NCI-H2227 (cell line): ENCODE measurements around the gene KCNK3.
"Not testable (repeated sequence)": the region's sequence is repeated elsewhere in the genome, so short reads cannot be mapped to it uniquely, and the experiment has no call there.

Experiments used
- DNase-seq: peaks from one replicate; lab custom pipeline; 2025; ENCODE audit not compliant: unreplicated experiment; lab: John Stamatoyannopoulos, UW

KCNK3 gene

DNA sequence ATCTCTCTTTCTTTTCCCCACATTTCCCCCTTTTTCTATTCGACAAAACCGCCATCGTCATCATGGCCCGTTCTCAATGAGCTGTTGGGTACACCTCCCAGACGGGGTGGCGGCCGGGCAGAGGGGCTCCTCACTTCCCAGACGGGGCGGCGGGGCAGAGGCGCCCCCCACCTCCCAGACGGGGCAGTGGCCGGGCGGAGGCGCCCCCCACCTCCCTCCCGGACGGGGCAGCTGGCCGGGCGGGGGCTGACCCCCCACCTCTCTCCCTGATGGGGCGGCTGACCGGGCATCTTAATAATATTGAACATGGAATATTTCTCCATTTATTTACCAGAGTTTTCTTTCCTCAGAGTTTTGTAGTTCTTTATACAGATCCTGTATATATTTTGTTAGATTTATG lies 27.2 kb upstream of the KCNK3 start:
- DNase-seq, result not testable (repeated sequence)

DNA sequence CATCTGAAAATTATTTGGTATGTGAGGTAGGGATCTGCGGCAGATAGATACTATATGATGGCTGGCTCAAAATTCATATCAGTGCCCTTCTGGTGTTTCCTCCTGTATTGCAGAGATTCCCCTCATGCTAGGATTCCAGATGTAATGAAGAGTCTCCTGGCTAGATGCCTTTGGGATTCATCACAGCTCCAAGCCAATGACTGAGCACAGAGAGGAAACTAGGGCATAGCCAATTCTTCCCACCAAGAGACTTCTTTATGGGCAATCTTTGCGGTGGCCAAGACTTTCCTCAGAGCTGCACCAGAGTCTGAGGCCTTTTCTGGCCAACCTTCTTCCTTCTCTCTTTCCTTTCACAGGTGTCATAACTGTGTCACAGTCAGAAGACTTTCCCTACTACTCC lies 25.9 kb upstream of the KCNK3 start:
- DNase-seq, result no peak

DNA sequence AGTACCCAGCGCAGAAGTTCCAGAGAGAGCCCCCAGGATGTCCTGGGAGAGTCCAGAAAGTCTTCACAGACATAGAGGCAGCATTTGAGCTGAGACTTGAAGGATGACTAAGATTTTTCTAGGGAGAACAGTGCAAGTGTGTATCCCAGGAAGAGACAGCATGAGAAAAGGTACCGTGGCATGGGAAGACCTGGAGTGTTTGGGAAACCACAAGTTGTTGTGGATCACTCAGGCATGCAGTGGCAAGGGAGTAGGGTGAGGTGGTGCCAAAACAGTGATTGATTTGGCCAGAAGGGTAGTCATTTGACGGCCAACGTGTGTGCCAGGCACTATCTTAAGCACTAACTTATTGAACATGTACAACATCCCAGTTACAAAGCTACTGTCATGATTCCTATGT lies 24.5 kb upstream of the KCNK3 start:
- no peak for DNase-seq

DNA sequence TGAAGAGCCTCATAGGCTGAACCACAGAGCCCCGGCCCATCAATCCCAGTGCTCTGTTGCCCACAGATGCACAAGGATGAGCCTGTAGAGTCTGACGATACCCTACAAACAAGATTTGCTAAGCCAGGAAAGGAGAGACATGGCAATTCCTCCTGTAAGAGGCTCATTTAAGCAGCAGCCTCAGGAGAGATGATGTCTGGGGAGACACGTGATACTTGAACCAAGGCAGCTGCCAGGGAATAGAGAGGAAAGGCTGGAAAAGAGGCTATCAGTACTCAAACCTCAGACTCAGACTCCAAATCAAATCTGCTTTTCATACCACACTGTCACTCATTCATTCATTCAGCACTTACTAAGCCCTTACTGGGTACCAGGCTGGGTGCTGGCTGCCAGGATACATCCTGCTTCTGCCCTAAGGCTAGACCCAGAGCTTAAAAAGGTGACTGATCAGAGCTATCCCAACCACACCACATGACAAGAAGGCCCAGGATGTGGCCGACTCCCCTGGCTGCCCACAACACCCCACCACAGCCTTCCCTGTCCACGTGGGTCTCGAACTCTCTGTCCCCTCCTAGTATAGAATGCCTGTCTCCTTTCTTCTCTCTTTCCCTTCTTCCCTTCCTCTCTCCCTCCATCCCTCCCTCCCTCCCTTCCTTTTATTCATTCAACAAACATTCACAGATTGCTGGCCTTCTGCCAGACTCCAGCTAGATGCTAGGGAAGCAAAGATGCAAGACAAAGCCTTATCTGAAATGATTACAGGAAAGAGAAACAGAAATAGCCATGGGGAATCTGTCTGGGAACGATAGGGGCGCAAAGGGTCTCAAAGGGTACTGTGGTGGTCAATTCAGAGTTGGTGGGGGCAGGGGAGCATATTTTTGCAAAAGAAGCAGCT lies 23.4 kb upstream of the KCNK3 start:
- no peak for DNase-seq

DNA sequence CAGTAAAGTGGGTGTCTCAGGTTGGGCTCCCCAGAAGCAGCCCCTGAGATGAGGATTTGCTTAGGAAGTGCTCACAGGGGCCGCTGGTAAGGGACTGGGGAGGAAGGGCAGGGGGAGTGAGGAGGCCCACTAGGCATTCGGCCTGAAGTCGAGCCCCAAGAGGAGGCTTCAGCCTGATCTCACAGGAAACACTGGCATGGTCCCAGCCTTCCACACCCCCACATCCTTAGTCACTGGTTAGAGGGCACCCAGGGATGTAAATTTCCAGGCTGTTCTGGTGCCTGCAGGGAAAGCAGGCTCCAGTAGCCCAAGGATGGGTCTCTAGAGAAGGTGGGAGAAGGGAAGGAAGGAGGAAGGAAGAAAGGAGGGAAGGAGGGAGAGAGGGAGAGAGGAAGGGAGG lies 22.4 kb upstream of the KCNK3 start:
- DNase-seq, result no peak

DNA sequence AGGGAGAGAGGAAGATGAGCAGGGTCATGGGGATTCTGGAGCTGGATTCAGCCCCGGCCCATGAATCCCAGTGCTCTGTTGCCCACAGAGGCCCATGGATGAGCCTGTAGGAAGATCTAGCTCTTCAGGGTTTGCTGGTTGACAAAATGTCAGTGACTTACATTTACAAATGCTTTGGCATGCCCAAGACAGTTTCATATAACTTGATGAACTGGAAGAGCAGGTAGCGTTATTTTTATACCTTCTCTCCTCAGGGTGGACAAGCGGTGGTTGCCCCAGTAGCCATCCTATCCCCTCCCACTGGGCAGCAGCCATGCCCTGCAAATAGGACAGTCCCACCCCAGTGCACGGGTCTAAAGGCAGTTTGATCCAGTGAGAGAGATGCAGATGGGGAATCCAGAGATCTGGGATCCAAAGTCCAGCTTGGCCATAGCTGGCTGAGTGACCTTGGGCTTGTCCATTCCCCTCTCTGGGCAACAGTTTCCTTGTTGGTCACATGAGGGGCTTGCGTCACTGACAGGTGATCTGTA lies 21.5 kb upstream of the KCNK3 start:
- no peak for DNase-seq

DNA sequence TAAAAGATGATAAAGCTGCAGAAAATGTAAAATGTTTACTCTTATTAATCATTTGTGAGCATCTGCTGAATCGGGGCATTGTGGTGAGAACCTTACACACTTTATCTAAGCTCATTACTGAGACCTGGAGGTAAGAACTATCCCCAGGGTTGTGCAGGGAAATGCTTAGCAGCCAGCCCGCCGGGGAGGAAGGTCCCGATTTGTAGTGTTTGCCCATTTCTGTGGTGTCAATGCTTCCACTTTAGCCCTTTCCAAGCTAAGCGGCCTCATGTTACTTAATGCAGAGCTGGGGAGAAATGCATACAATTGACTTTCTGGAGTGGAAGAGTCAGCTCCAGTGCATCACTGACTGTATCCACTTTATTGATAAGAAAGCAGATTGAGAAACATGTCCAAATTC lies 20.8 kb upstream of the KCNK3 start:
- DNase-seq, result no peak

DNA sequence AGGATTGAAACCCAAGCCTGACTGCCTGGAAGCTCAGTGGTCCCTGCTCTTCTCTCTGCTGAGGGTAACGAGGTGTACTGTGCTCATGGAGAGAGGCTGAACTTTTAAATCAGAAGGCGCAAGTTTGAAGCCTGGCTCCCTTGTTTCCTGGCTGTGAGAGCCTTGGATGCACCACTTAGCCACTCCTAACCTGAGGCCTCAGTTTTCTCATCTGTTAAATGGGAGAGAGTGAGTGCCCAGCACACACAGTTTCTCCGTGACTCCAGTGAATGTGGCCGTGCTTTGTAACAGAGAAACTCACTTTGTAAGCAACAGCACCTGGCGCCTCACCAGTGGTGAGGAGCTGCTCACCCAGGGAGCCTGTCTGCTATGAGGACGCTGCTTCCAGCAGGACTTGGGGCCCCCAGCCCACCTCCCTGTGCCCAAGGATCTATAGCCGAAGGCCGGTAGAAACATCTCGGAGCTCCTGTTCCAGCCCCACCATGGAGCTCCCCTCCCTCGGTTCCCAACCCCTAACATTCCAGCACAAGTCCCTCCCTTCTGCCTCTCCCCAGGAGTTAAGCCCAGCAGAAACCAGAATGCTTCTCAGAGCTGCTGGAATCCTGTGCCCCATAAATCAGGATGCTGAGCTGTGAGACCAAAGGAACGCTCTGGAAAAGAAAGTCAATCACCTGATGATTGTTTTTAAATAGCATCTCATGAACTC lies 20.3 kb upstream of the KCNK3 start:
- DNase-seq, result no peak

DNA sequence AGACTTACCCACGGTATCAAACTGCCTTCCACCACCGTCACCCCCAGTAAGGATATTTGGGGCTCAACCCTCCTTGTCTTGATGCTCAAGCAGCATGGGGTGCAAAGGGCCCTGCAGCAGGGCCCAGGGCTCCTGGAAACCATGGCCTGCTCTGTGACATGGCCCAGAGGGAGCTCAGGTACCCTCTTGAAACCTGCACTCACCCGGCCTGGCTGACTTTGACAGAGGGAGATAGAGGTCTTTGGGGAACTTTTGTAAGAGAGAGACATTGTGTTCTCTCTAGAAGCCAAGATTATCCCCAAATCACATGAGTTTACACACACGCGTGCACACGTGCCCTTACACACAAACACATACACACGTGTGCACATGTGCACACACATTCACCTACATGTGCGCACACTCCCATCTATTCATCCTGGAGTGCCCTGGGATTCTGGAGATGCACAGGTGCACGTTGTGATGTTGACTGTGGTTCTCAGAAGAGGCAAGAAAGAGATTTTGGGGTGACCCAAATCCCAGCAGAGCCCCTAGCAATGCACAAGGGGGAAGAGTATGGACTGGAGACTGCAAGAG lies 19.6 kb upstream of the KCNK3 start:
- DNase-seq, result no peak

DNA sequence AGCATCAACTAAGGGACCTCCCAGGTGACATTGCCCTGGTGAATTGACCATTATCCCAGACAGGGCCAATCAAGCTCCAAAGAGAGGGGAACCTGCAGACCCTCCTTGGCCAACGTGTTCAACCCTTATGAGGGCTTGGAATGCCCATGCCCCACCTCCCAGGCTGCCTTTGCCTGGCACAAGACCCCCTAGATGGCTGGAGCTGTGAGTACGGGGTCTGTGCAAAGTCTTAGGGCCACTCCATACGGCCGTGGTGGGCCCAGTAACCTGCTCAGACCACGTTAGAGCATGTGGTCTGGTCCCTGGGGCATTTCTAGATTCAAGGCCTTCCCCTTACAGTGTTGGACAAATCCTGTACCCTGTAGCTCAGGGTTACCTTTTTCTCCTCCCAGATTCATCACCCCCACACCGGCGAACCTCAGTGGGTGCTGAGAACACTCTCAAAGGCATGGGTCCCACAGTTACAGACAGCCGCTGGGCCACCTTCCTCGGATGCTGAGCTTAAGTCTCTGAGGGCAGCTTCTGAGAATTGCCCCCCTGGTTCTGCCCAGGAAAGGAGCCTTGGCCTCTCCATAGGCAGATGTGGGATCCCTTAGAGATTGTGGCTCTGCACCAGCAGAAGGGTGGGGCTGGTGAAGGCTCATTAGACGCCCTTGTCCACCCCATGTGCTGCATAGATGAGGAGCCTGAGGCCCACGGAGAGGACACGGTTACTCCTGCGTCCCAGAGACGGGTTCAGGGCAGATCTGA lies 18.3 kb upstream of the KCNK3 start:
- no peak for DNase-seq

DNA sequence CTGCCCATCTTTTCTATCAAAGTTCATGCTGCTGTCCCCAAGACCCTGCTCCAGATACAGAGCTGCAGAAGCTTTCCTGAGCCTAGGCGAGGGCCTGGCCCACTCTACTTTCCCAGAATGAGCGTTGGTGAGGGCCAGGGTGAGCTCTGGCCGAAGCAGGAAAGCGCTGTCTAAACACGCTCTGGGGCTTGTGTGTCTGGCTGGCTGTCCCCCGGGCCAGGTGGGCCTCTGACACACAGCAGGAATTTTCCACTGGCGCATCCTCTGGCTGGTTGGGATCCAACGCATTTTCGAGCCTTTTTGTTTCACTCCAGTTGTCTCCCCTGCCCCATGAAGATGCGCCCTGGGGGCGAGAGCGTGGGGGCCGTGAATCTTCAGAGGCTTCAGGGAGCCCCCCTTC lies 17.8 kb upstream of the KCNK3 start:
- no peak for DNase-seq

DNA sequence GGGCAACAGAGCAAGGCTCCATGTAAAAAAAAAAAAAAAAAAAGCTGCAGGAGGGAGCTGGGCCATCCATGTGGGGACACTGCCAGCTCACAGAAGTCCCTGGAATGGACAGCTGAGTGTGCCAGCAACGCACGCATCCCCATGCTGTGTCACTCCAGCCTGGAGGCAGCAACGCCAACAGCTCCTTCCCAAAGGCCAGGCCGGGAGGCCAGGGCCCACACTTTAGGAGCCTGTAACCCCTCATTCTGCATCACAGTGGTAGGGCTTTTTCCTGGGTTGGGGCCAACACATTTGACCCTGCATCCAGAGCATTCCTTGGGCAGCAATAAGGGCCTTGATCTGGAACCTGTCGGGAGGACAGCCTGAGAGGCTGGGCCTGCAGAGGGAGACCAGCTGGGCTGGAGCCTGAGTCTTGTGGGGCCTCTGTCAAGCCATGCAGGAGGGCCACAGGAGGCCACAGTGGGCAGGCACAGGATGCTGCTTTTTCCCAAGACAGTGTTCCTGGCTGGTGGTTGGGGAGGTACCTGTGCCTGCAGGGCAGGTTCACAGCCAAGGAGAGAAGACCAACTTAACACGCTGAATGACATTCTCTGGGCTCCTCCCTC lies 16.8 kb upstream of the KCNK3 start:
- DNase-seq, result no peak

DNA sequence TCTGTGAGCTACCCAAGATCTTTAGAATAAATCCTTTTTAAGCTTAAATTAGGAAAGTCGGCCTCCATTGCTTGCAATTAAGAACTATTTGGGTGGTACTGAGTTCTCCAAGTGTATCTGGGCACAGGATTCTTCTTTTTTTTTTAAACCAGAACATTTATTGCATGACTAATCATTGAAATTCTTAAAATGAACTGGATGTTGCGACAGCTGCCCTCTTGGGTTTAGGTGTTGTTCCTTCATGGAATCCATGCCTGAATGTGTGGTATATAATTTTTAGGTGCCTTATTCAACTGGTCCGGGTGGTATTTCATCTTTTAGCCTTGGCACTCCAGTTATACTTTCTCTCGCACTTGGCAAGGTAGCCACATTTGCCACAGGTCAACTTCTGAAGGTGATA lies 14.5 kb upstream of the KCNK3 start:
- DNase-seq, result no peak

DNA sequence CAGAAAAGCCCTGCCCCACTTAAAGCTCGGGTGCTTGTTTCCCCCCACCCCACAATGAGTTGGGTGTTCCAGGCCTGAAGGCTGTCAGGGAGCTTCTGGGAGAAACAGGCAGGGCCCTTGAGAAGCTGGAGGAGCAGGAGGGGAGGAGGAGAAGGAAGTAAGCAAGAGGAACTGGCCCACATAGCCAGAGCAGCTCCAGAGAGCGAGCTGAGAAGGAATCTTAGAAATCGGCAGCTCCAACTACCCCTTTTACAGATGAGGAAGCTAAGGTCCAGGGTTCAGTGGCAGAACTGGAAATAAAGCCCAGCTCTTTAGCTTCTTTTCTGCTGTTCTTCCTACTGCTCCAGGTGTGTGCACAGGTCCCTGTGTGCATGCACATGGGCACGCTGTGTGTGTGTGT lies 12.7 kb upstream of the KCNK3 start:
- no peak for DNase-seq

DNA sequence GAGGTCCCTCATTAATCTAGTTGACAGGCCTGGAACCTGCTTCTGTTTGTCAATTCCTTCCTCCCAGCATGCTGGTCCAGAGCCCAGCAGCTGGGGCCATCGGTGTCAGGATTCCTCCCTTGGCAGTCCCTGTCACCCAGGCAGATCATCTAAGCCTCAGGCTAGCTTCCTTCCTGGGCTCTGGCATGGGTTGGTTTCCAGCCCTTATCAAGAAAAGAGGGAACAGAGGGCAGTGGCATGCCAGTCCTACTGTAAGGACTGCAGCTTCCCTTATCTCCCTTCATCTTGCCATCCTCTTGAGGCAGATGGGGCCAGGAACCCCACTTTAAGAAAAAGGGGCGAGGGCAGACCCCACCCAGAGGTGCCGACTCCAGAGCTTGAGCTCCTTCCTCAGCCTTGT lies 10.9 kb upstream of the KCNK3 start:
- DNase-seq, result no peak

DNA sequence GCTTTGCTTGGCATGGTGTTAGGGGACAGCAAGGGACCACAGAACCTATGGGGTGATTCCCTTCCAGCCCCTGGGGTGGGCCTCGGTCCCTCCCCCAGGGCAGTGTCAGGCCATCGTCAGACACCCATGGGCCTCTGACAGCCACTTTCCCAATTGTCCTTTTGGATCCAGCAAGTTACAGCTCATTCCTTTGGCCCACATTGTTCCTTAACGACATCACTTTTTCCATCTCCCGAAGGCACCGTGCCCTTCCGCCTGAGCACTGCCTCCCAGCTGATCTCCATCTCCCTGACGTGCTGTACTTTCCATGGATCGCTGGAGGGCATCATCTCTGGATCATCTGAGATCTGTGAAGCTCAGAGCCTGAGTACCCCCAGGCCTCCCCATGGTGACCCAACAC lies 10.4 kb upstream of the KCNK3 start:
- DNase-seq, result no peak

DNA sequence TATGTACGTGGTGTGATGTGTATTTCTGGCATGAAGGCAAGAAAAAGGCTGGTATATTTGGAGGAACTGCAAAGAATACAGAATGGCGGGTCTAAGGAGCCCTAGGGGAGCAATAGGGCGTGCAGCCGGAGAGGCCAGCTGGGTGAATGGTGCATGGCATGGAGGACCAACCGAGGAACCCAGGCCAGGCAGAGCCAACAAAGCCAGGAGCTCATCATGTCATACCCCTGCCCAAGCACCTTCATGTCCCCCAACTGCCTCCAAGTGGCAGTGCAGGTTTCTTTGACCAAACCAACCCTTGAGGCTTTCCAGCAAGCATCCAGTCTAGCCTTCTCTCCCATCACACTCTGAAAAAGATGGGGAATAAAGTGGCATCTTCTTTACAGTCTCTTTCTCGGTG lies 8.9 kb upstream of the KCNK3 start:
- no peak for DNase-seq

DNA sequence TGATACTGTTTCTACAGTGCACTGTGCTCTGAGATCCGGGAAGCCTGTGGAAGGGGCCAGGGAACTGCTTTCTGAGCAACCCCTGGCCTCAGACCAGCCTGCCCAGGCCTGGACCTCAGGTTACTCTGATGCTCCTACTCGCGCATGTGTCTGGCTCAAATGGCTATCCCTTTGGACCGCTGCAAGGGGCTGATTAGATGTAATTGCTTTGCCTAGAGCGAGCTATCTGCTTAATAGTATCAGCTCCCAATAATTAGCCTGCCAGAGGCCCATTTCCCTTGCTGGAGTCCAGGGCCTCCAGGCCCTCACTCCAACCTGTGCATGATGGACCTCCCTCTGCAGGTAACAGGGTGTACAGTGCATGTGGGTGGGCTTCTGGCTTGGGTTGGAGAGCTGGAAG lies 7.2 kb upstream of the KCNK3 start:
- peak; percentile 13 for DNase-seq

DNA sequence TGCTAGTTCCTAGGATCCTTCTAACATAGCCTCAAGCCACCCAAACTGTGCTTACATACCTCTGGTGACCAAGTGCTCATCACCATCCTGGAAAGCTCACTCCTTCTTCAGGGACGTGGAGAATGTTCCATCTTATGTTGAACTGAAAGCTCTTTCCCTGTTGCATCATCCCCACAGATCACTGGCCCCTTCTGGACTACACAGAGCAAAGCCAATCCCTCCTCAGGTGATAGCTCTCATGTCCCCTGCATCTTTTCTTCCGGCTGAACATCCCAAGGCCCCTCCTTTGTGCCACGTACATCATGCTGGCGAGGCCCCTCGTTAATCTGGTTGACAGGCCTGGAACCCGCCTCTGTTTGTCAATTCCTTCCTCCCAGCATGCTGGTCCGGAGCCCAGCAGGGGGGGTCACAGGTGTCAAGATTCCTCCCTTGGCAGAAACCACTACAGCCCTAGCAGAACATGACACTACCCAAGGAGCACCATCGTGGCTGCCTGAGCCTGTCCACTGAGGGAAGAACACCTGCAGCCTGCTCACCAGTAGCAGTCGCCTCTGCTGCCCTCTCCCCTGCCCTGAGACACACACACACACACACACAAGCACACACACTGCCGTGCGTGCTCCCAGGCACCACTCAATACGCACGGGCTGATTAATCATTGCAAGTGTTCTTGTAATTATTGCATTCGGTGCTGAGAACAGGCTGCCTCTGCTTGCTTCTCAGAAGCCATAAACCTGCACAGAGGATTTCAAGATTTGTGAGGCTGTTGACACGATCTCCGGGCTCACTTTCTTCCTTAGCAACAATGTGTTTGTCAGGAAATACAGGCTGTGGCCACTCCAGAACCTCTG lies 6.3 kb upstream of the KCNK3 start:
- DNase-seq, result peak; percentile 62

DNA sequence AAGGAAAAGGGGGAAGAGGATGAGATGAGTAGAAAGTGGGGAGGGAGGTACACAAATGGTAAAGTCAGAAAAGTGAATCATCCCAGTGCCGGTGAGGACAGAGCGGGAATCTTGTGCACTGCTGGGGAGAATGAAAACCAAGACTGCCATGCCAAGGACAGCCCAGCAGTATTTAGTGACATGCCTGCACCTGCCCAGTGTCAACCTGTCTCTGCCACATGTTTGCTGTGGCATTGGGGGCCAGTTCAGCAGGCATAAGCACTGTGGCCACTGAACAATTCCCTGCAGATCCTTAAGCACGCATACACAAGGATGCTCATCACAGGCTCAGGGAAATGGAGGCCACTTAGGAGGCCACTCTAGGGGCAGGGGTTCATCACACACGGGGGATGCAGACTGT lies 5.2 kb upstream of the KCNK3 start:
- DNase-seq, result no peak
